Activated naive CD8-positive, alpha-beta T cell treated with anti-CD3 and anti-CD28 coated beads, Interleukin-2, amount 10 ng/mL, durations not matched to agents 7 days and 5 days (primary cell): ENCODE results near the gene SACM1L. TPM values are rescaled to one million over a fixed set of nuclear protein-coding genes. Genes with fewer than 3 reads are reported as not detected.

Experiments used
- ATAC-seq: fragments of 150-1000 bp; cut with Tn5 transposase; one replicate; pipeline ENCODE4 v1.10.0; 2021; ENCODE audit warnings: low read depth, moderate library complexity
- POLR2A ChIA-PET: fragments of 350-600 bp; sonication (Branson Sonifier 250); formaldehyde crosslinking; loops from one replicate; lab custom pipeline; 2021; ENCODE audit warnings: antibody characterized with exemption; lab: Charles Lee
- DNase-seq: peaks from one replicate; pipeline ENCODE4 v3.0.0; 2021
- H3K27ac Mint-ChIP-seq: one replicate; pipeline ENCODE4 v1.8.0; 2022; ENCODE audit warnings: mild to moderate bottlenecking, mixed read lengths
- H3K27me3 Mint-ChIP-seq: one replicate; pipeline ENCODE4 v1.8.0; 2022; ENCODE audit warnings: mild to moderate bottlenecking, moderate library complexity, mixed read lengths
- H3K36me3 Mint-ChIP-seq: one replicate; pipeline ENCODE4 v1.8.0; 2021; ENCODE audit warnings: mild to moderate bottlenecking, mixed read lengths
- H3K4me1 Mint-ChIP-seq: one replicate; pipeline ENCODE4 v1.8.0; 2021; ENCODE audit warnings: mixed read lengths
- H3K4me3 Mint-ChIP-seq: one replicate; pipeline ENCODE4 v1.8.0; 2022; ENCODE audit warnings: mild to moderate bottlenecking, moderate library complexity, mixed read lengths
- H3K9me3 Mint-ChIP-seq: one replicate; pipeline ENCODE4 v1.8.0; 2021; ENCODE audit warnings: mixed read lengths
- total RNA-seq, 2 experiments: library from RNA; stranded (reverse); gene quantifications; one replicate each; pipeline ENCODE4 v1.2.3, GENCODE V29; 2021

Gene SACM1L
- total RNA-seq, 2 experiments from 2014 or later: 89.8 to 91.6 TPM

DNA sequence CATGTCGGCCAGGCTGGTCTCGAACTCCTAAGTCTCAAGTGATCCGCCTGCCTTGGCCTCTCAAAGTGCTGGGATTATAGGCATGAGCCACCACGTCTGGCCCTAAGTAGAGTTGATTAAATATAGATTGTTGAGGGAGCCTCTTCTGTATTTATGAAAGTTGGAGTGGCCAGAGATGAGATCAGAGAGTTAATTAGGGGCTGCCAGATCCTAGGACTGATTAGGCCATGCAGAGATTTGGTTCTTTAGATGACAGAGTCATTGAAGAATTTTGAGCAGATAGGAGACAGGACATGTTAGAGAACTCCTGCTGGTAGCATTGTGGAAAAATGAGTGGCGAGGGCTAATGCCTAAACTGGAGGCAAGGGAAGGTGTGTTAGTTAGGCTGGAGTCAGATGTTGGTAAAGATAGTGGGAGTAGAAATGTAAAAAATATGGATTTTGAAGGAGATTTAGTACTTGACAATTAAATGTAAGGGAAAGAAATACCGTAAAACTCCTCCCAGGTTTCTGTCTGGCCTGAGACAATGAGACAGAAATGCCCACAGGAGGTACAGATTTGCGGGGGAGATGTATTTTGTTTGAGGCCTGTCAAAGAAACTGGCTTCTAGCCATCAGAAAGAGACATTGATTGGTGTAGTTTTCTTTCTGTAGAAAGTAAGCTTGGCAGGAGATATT lies 23.4 kb downstream of the SACM1L start:
- no peak for DNase-seq
- POLR2A ChIA-PET: no interaction called here
- Mint-ChIP-seq H3K27ac (no peak overlapping the region), H3K4me3 (no peak overlapping the region), H3K4me1 (peaks cover 12% of the 10 kb centered on the region), H3K27me3 (no peaks in the 10 kb centered on the region), H3K36me3 (peaks cover 51% of the 10 kb centered on the region), H3K9me3 (no peaks in the 10 kb centered on the region)
- ATAC-seq: no peak

DNA sequence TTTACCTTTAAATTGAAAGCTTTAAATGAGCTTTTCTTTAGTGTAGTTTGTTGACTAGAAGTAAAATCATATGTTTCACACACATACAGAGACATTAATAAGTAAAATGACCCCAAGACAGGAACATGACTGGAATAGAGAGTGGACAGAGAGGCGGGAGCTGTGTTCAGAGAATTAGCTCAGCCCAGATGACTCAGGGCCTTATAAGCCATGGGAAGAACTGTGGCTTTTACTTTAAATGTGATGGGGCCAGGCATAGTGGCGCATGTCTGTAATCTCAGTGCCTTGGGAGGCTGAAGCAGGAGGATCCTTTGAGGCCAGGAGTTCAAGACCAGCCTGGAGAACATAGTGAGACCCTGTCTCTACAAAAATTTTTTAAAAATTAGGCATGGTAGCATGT lies 26.7 kb downstream of the SACM1L start:
- peaks cover 12% of the 10 kb centered on the region for H3K4me1 Mint-ChIP-seq
- H3K27me3 Mint-ChIP-seq: no peaks in the 10 kb centered on the region
- H3K27ac Mint-ChIP-seq: no peak overlapping the region
- ATAC-seq (no peak), DNase-seq (no peak)
- no peak overlapping the region for H3K4me3 Mint-ChIP-seq
- H3K9me3 Mint-ChIP-seq: no peaks in the 10 kb centered on the region
- peaks cover 42% of the 10 kb centered on the region for H3K36me3 Mint-ChIP-seq
- POLR2A ChIA-PET: interaction anchor here (0.5 to 0.7 kb wide), 2 partner anchors 11 to 25 kb away, joined by 3 to 8 read pairs; no protein-coding TSS in a partner anchor

DNA sequence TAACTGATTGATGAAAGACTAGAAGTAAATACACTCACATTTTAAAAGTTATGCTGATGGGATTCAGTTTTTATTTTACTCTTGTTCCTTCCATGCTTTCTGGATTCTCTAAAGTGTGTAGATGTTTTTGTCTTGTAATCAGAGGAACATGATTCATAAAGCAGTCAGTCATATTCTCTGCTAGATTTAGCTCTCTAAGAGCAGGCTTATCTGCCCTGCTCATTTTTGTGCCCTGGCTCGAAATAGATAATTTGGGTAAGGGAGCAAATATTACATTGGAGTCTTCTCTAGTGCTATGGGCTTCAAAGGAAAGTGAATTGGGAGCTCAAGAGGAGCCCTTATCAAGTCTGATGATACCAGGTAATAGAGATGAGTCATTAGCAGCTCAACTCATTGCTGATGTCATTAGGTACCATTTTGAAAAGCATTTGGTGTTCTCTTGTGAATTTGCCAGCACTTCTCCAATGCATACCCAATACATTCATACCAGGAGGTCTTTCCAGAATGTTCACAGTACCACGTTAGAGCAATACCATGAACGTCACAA lies 27.7 kb downstream of the SACM1L start:
- Mint-ChIP-seq H3K27me3 (no peaks in the 10 kb centered on the region), H3K4me3 (no peak overlapping the region), H3K4me1 (peaks cover 12% of the 10 kb centered on the region), H3K36me3 (peaks cover 38% of the 10 kb centered on the region), H3K9me3 (no peaks in the 10 kb centered on the region), H3K27ac (no peak overlapping the region)
- ATAC-seq (no peak), DNase-seq (no peak)
- POLR2A ChIA-PET: no interaction called here

DNA sequence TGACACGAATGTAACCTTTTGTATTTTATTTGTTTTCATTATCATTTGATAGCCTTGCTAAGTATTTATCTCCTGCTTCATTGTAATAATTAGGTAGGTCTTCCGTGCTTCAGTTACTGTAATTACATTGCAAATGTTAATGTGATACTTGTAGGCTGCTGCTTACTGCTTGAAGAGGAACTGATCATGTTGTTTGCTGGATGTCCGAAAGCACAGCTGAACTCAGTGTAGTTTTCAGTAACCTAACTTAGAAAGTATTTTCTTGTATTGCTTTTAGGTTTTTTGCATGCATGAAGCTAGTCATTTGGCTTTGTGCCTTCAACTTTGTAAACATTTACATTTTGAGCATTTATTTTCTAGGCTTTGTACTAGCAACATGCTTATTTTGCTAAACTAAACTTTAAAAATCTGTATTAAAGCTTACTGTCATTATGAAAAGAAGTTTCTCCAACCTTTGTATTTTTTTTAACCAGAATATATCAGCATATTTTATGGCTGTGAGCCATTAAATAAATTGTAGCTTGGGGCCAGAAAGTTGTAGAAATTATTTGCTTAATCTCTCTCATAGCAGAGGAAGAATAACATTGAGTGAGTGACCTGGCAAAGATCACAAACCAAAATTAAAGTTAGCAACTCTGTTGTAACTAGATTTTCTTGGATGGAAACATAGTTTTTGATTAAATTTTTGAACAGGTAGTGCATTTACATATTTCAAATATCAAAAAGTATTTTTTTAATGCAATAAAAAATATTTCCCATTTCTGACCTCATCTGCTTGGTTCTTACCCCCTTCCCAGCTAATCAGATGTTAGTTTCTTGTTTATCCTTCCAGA lies 30.7 kb downstream of the SACM1L start:
- H3K4me1 Mint-ChIP-seq: peaks cover 5% of the 10 kb centered on the region
- no peak for DNase-seq
- peak overlapping the region; percentile 68 for H3K27ac Mint-ChIP-seq
- H3K27me3 Mint-ChIP-seq: no peaks in the 10 kb centered on the region
- H3K9me3 Mint-ChIP-seq: no peaks in the 10 kb centered on the region
- ATAC-seq: no peak
- H3K4me3 Mint-ChIP-seq: no peak overlapping the region
- POLR2A ChIA-PET: no interaction called here
- peaks cover 45% of the 10 kb centered on the region for H3K36me3 Mint-ChIP-seq

DNA sequence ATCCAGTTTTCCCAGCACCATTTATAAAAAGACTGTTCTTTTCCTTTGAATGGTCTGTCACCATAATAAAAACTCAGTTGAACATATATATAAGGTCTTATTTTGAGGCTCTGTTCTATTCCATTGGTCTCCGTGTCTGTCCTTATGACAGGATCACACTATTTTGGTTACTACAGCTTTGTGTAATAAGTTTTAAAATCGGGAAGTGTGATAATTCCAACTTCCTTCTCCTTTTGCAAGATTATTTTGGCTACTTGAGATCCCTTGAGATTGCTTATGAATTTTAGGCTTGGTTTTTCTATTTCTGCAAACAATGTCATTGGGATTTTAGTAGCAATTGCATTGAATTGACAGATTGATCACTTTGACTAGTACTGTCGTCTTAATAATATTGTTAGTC lies 35.7 kb downstream of the SACM1L start:
- Mint-ChIP-seq H3K27ac (no peak overlapping the region), H3K4me1 (peaks cover 13% of the 10 kb centered on the region), H3K9me3 (no peaks in the 10 kb centered on the region), H3K4me3 (no peak overlapping the region), H3K27me3 (no peaks in the 10 kb centered on the region), H3K36me3 (peaks cover 57% of the 10 kb centered on the region)
- POLR2A ChIA-PET: no interaction called here
- no peak for DNase-seq
- no peak for ATAC-seq

DNA sequence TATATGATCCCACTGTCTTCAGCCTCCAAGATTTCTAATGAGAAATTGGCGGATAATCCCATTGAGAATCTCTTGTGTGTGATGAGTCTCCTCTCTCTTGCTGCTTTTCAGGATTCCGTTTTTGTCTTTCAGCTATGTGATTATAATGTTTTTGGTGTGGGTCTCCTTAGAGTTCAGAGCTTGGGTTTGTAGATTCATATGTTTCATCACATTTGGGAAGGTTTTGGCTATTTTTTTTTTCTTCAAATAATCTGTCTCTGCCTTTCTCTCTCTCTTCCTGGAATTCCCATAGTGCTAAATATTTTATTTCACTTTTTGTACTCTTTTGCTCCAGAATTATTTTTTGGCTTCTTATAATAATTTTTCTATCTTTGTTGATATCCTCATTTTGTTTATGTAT lies 40.4 kb downstream of the SACM1L start:
- peaks cover 10% of the 10 kb centered on the region for H3K4me1 Mint-ChIP-seq
- DNase-seq: no peak
- no peak for ATAC-seq
- H3K27me3 Mint-ChIP-seq: no peaks in the 10 kb centered on the region
- POLR2A ChIA-PET: no interaction called here
- H3K9me3 Mint-ChIP-seq: no peaks in the 10 kb centered on the region
- H3K36me3 Mint-ChIP-seq: peaks cover 57% of the 10 kb centered on the region
- H3K27ac Mint-ChIP-seq: no peak overlapping the region
- H3K4me3 Mint-ChIP-seq: no peak overlapping the region

DNA sequence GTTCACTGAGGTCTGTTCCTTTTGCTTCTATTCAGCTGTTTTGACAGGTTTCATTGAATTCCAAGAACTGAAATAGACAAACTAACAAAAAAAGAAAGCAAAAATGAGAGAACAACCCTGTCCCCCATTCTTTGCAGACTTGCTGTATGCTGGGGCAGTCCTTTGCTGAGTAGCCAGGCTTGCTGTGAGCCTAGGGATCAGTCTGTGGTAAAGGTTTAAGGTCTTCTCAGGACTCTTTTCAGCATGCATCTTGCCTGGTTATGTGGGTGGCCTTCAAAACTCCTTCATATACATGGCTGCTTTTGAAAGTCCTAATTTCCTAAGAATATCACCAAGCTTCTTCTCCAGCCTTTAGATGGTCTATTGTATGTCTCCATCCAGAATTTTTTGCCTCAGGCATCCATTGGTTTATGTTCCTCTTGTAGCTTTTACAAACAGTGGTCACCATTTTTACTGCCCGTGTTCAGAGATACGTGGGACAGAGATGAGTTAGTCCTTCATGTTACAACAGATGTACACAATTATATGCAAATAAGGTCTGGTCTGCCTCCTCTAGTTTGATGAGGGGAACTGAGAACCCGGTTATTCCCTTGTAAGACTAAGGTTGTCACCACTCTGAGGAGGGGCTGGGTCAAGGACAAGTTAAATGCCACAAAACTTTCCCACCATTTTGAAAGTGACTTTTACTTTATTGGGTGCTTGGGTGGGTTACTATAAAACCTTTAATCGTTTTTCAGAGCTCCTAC lies 41.4 kb downstream of the SACM1L start:
- Mint-ChIP-seq H3K27me3 (no peaks in the 10 kb centered on the region), H3K36me3 (peaks cover 57% of the 10 kb centered on the region), H3K4me1 (peaks cover 5% of the 10 kb centered on the region), H3K9me3 (no peaks in the 10 kb centered on the region), H3K4me3 (no peak overlapping the region), H3K27ac (no peak overlapping the region)
- POLR2A ChIA-PET: no interaction called here
- ATAC-seq: no peak
- DNase-seq: no peak

DNA sequence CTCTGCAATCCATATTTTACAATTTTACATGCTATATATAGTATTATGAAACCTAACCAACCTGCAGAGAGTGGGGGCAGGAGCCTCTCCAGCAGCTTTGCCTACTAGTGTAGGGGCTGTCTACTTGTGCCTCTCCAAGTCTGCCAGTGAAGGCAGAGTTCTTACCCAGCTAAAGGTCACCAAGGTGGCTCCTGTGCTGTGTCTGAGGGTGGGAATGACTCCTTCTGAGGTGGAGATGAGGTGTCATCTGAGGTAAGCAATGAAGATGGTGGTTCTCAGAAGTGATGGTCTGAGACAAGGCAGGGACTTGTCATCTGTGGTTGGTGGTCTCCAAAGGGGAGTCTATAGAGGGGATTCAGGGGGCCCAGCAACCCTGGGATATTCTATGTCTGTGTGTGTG lies 47.5 kb downstream of the SACM1L start:
- H3K27ac Mint-ChIP-seq: peak overlapping the region; percentile 63

DNA sequence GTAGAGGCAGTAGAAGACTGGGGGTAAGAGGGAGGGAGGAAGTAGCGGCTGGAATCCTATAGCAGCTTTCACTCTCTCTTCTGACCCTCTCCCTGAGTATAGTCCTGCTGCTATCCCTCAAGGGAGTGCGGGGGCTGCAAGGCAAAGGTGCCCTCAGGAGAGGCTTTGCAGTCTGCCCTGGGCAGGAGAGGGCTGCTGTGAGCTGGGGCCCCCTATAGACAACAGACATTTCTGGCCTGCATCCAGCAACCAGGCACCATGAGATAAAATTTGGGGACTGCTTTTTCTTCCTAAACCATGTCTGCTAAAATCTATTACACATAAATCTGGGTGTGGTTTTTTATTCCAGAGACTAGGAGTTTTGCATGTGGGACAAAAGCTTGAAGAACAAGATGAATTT lies 48.0 kb downstream of the SACM1L start:
- H3K4me3 Mint-ChIP-seq: no peak overlapping the region
- POLR2A ChIA-PET: no interaction called here
- peaks cover 24% of the 10 kb centered on the region for H3K4me1 Mint-ChIP-seq
- no peak for ATAC-seq
- no peaks in the 10 kb centered on the region for H3K27me3 Mint-ChIP-seq
- no peak overlapping the region for H3K27ac Mint-ChIP-seq
- H3K36me3 Mint-ChIP-seq: peaks cover 52% of the 10 kb centered on the region
- no peak for DNase-seq
- H3K9me3 Mint-ChIP-seq: no peaks in the 10 kb centered on the region

More for the DNA sequence above, 47.5 kb downstream of the SACM1L start:
- Mint-ChIP-seq H3K4me3 (no peak overlapping the region), H3K27me3 (no peaks in the 10 kb centered on the region), H3K36me3 (peaks cover 53% of the 10 kb centered on the region), H3K4me1 (peaks cover 18% of the 10 kb centered on the region), H3K9me3 (no peaks in the 10 kb centered on the region)
- ATAC-seq: no peak
- DNase-seq: no peak
- POLR2A ChIA-PET: no interaction called here

DNA sequence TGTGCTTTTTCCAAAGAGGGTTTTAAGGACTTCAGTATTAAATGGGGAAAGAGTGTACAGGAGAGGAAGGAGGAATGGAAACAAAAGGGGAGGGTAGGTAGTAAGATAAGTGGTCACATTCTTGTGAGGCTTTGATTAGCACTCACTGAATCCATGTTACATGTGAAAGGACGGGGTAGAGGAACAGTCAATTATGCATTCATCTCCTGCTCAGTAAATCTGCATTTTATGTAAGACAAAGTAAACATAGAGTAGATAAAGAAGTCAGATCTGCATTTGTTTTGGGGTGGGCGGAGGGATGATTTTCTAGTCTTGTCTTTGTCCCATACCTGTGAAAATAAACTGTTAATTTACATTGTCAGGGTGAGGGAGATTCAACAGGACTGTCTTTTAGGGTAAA lies 50.8 kb downstream of the SACM1L start:
- no peak overlapping the region for H3K4me3 Mint-ChIP-seq
- DNase-seq (no peak), ATAC-seq (no peak)
- H3K27ac Mint-ChIP-seq: peak overlapping the region; percentile 2
- no peaks in the 10 kb centered on the region for H3K9me3 Mint-ChIP-seq
- POLR2A ChIA-PET: no interaction called here
- H3K4me1 Mint-ChIP-seq: peaks cover 26% of the 10 kb centered on the region
- no peaks in the 10 kb centered on the region for H3K27me3 Mint-ChIP-seq
- peaks cover 42% of the 10 kb centered on the region for H3K36me3 Mint-ChIP-seq

DNA sequence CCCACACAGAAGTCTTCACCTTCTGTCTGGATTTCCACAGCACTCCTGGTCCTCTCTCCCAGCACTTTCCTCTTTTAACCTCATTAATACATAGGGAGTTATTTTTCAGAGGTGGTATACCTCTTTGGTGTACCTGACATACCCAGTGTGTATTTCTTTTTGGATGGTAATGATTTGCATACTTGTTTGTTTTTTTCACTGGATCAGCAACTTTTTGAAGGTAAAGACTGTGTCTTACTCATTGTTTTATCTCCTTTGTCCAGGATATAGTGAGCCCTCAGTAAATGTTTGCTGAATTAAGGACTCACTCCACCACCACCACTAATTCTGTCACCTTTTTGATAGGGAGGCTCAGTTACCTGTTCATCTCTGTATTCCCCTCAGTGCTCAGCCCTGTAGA lies 52.1 kb downstream of the SACM1L start:
- Mint-ChIP-seq H3K27ac (peak overlapping the region; percentile 50), H3K36me3 (peaks cover 37% of the 10 kb centered on the region), H3K4me3 (peak overlapping the region; percentile 17), H3K27me3 (no peaks in the 10 kb centered on the region), H3K9me3 (no peaks in the 10 kb centered on the region), H3K4me1 (peaks cover 24% of the 10 kb centered on the region)
- ATAC-seq (no peak), DNase-seq (no peak)
- POLR2A ChIA-PET: no interaction called here

DNA sequence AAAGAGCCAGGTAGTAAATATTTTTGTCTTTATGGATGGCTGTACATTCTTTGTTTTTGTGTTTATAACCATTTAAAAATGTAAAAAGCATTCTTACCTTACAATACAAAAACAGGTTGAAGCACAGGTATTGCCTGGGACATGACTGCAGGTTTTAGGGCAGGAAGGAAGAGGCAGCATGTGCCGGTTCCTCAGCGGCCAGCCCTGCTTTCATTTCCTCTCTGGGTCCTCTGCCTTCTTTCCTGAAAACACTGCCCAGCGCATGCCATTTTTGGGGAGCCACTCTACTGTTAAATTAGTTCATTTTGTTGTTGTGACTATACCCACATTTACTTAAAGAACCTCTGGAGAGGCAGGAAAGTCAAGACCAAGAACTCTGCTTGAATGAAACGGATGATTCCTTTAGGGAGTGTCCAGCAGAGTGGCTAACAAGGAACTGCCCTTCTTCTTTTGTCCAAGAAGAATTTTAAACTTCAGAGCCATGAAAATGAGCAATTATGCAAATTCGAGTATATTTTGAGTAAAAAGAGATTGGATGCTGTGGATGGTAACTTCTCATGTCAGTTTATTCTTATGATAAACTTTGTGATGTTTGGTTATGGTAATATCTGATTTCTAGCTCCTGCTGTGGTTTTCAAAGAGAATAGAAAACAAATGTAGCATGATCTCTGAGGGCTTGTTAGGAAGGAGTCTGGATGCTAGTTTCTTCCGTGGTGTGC lies 52.7 kb downstream of the SACM1L start:
- Mint-ChIP-seq H3K4me1 (peaks cover 21% of the 10 kb centered on the region), H3K27me3 (no peaks in the 10 kb centered on the region), H3K27ac (peak overlapping the region; percentile 35), H3K9me3 (no peaks in the 10 kb centered on the region), H3K4me3 (peak overlapping the region; percentile 19), H3K36me3 (peaks cover 36% of the 10 kb centered on the region)
- DNase-seq: no peak
- ATAC-seq: peak; percentile 49
- POLR2A ChIA-PET: no interaction called here
